ENCODE measurements around the gene GPC6. TPM values are rescaled to one million over a fixed set of nuclear protein-coding genes. Genes with fewer than 3 reads are reported as not detected.
A peak's percentile ranks its signal among the peaks of the same experiment; 100 is the strongest.

GPC6 gene
- total RNA-seq, 6 donors from 2014 or later, result 1.3 to 7.3 (median 3.4) TPM

- WGBS, 2 donors, result 57 to 58% methylated on average over 9 of the region's 9 CpGs
- TF ChIP-seq CTCF (IDR thresholded peaks at IDR 0.05) (no peak), POLR2A (IDR thresholded peaks at IDR 0.05) (no peak), POLR2AphosphoS5 (IDR thresholded peaks at IDR 0.05) (no peak), EP300 (IDR thresholded peaks at IDR 0.05) (no peak)
Observed at GRCh38 chr13:94168783-94169453, 942.3 kb downstream of the GPC6 start.

GRCh38 chr13:94169454-94170144 lies 943.0 kb downstream of the GPC6 start:
- TF ChIP-seq POLR2AphosphoS5 (IDR thresholded peaks at IDR 0.05), result no peak
- no peaks in the 10 kb centered on the region for H3K36me3 ChIP-seq
- no peak overlapping the region for H3K27ac ChIP-seq
- H3K9me3 ChIP-seq, result no peaks in the 10 kb centered on the region
- H3K4me1 ChIP-seq, result peaks cover 0 to 5% (median 1%) of the 10 kb centered on the region in 4 donors
- 71 to 72% methylated on average over 5 of the region's 5 CpGs for WGBS, 2 donors
- DNase-seq, result no peak
- ATAC-seq (ENCODE audit: low FRiP score in 2 of 2), result peak in 1 of 2 donors; percentile 37
- no peak overlapping the region for H3K4me3 ChIP-seq
- H3K27me3 ChIP-seq, result no peaks in the 10 kb centered on the region

More at GRCh38 chr13:94168783-94169453, 942.3 kb downstream of the GPC6 start:
- Histone ChIP-seq H3K4me1 (peaks cover 0 to 5% (median 1%) of the 10 kb centered on the region in 4 donors), H3K4me3 (no peak overlapping the region), H3K27ac (no peak overlapping the region), H3K9me3 (no peaks in the 10 kb centered on the region), H3K36me3 (no peaks in the 10 kb centered on the region), H3K27me3 (no peaks in the 10 kb centered on the region)
- ATAC-seq (ENCODE audit: low FRiP score in 2 of 2), result peak in 1 of 2 donors; percentile 77
- DNase-seq, result no peak

GRCh38 chr13:94170145-94170571 lies 943.6 kb downstream of the GPC6 start:
- no peaks in the 10 kb centered on the region for H3K9me3 ChIP-seq
- 70 to 77% methylated on average over 4 of the region's 4 CpGs for WGBS, 2 donors
- H3K4me1 ChIP-seq, result peaks cover 0 to 5% (median 1%) of the 10 kb centered on the region in 4 donors
- no peak for DNase-seq
- no peaks in the 10 kb centered on the region for H3K27me3 ChIP-seq
- H3K36me3 ChIP-seq, result no peaks in the 10 kb centered on the region
- ATAC-seq (ENCODE audit: low FRiP score in 2 of 2), result peak in 1 of 2 donors; percentile 41
- no peak overlapping the region for H3K27ac ChIP-seq
- H3K4me3 ChIP-seq, result no peak overlapping the region
- no peak for TF ChIP-seq EP300 (IDR thresholded peaks at IDR 0.05)
- no peak for TF ChIP-seq POLR2AphosphoS5 (IDR thresholded peaks at IDR 0.05)
- no peak for TF ChIP-seq POLR2A (IDR thresholded peaks at IDR 0.05)
- TF ChIP-seq CTCF (IDR thresholded peaks at IDR 0.05), result no peak

DNA sequence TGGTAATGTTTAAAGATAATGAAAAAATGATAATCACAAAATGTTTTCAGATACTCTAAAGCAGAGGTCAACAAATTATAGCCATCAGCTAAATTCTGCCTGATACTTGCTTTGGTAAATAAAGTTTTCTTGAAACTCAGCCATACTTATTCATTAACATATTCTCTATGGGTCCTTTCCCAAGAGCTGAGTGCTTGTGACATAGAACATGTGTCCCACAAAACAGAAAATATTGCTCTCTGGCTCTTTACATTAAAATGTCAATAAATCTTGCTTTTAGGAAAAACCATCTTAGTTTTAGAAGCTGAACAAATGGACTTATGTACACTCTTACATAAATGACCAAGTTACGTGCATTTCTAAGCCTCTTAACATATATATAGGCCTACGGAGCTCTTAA lies 945.8 kb downstream of the GPC6 start:
- no peak for ATAC-seq (ENCODE audit: low FRiP score in 2 of 2)
- 86 to 91% methylated on average over 2 of the region's 2 CpGs for WGBS, 2 donors
- no peaks in the 10 kb centered on the region for H3K9me3 ChIP-seq

More for the DNA sequence above, 945.8 kb downstream of the GPC6 start:
- no peak for DNase-seq
- no peaks in the 10 kb centered on the region for H3K27me3 ChIP-seq
- peaks cover 0 to 5% (median 1%) of the 10 kb centered on the region in 4 donors for H3K4me1 ChIP-seq
- H3K4me3 ChIP-seq, result no peak overlapping the region
- TF ChIP-seq EP300 (IDR thresholded peaks at IDR 0.05), result no peak
- no peak for TF ChIP-seq POLR2AphosphoS5 (IDR thresholded peaks at IDR 0.05)
- TF ChIP-seq POLR2A (IDR thresholded peaks at IDR 0.05), result no peak
- no peak for TF ChIP-seq CTCF (IDR thresholded peaks at IDR 0.05)
- no peaks in the 10 kb centered on the region for H3K36me3 ChIP-seq
- H3K27ac ChIP-seq, result no peak overlapping the region
